NCI-H2196 (cell line): ENCODE measurements around the gene SMKR1.
"Not testable (repeated sequence)": the region's sequence is repeated elsewhere in the genome, so short reads cannot be mapped to it uniquely, and the experiment has no call there.

Experiments
- DNase-seq: peaks from one replicate; lab custom pipeline; 2025; ENCODE audit not compliant: unreplicated experiment; lab: John Stamatoyannopoulos, UW

The SMKR1 gene

GRCh38 chr7:129481376-129481775, 21.0 kb upstream of the SMKR1 start:
- DNase-seq: not testable (repeated sequence)

- DNase-seq: no peak
Measured at GRCh38 chr7:129482781-129483180, 19.6 kb upstream of the SMKR1 start.

- DNase-seq: no peak
Measured at GRCh38 chr7:129489491-129489890, 12.8 kb upstream of the SMKR1 start.

GRCh38 chr7:129492391-129492790, 9.9 kb upstream of the SMKR1 start:
- DNase-seq: no peak

GRCh38 chr7:129493555-129493954, 8.8 kb upstream of the SMKR1 start:
- no peak for DNase-seq

GRCh38 chr7:129494041-129494440, 8.3 kb upstream of the SMKR1 start:
- no peak for DNase-seq

- DNase-seq: no peak
Measured at GRCh38 chr7:129495987-129496386, 6.3 kb upstream of the SMKR1 start.

- no peak for DNase-seq
Measured at GRCh38 chr7:129496653-129497052, 5.7 kb upstream of the SMKR1 start.

GRCh38 chr7:129497156-129497555, 5.2 kb upstream of the SMKR1 start:
- DNase-seq: no peak

GRCh38 chr7:129498021-129498420, 4.3 kb upstream of the SMKR1 start:
- DNase-seq: no peak

- no peak for DNase-seq
Measured at GRCh38 chr7:129499999-129500398, 2.3 kb upstream of the SMKR1 start.

- no peak for DNase-seq
Measured at GRCh38 chr7:129502708-129503685, 666 bp downstream of the SMKR1 start.

- no peak for DNase-seq
Measured at GRCh38 chr7:129503725-129504124, 1.4 kb downstream of the SMKR1 start.

GRCh38 chr7:129512192-129512591, 9.9 kb downstream of the SMKR1 start:
- no peak for DNase-seq

GRCh38 chr7:129513546-129513945, 11.2 kb downstream of the SMKR1 start:
- DNase-seq: no peak

- no peak for DNase-seq
Measured at GRCh38 chr7:129514683-129515082, 12.4 kb downstream of the SMKR1 start.

GRCh38 chr7:129515381-129515780, 13.1 kb downstream of the SMKR1 start:
- no peak for DNase-seq

GRCh38 chr7:129517931-129518330, 15.6 kb downstream of the SMKR1 start:
- DNase-seq: no peak

GRCh38 chr7:129519464-129519863, 17.1 kb downstream of the SMKR1 start:
- no peak for DNase-seq

- DNase-seq: no peak
Measured at GRCh38 chr7:129522088-129522970, 20.0 kb downstream of the SMKR1 start.

GRCh38 chr7:129522971-129523340, 20.6 kb downstream of the SMKR1 start:
- no peak for DNase-seq

- no peak for DNase-seq
Measured at GRCh38 chr7:129523924-129524323, 21.6 kb downstream of the SMKR1 start.
